AG04450 (cell line): ENCODE data around the gene GRID1. TPM values are rescaled to one million over a fixed set of nuclear protein-coding genes. Genes with fewer than 3 reads are reported as not detected.

Experiments used
- CTCF ChIA-PET: fragments of 300-600, 350-600 bp; formaldehyde crosslinking; extraction: SDS; loops from one replicate; lab custom pipeline; 2022; ENCODE audit warnings: antibody characterized with exemption, inconsistent platforms; lab: Charles Lee
- POLR2A ChIA-PET: fragments of 350-600 bp; formaldehyde crosslinking; extraction: SDS; loops from one replicate; lab custom pipeline; 2021; ENCODE audit warnings: antibody characterized with exemption, inconsistent platforms; lab: Yijun Ruan, JAX
- DNase-seq: peaks from one replicate; pipeline ENCODE4 v3.0.0-alpha.2; 2011; ENCODE audit warnings: low read depth, low spot score
- H3K27ac ChIP-seq: one replicate; pipeline ENCODE4 v1.5.1; 2012; ENCODE audit warnings: low read depth, low read length, control low read depth
- H3K27me3 ChIP-seq: one replicate; pipeline ENCODE4 v1.6.0; 2012; ENCODE audit warnings: low read length; ENCODE audit not compliant: control insufficient read depth, insufficient read depth
- H3K4me3 ChIP-seq: 2 replicates; pipeline ENCODE4 v1.5.1; 2011; ENCODE audit warnings: mild to moderate bottlenecking, low read depth, low read length, control low read depth
- H3K9me3 ChIP-seq: 2 replicates; pipeline ENCODE4 v1.5.1; 2012; ENCODE audit warnings: low read length; ENCODE audit not compliant: control insufficient read depth, insufficient read depth
- CTCF ChIP-seq: IDR thresholded peaks from 2 replicates; pipeline ENCODE4 v1.5.1; 2011; ENCODE audit warnings: low read depth, low read length, control low read depth, inconsistent platforms
- polyA plus RNA-seq: library from polyadenylated mRNA; depleted of rRNA; stranded (reverse); fragments of >200 nt; gene quantifications from 2 replicates; pipeline ENCODE4 v1.2.3, GENCODE V29; 2011

Gene GRID1
- polyA plus RNA-seq, 1 experiment: not detected

GRCh38 chr10:85638797-85639196, 727.8 kb downstream of the GRID1 start:
- no peaks in the 10 kb centered on the region for H3K27me3 ChIP-seq
- peaks cover 19% of the 10 kb centered on the region for H3K9me3 ChIP-seq
- no peak for DNase-seq
- ChIA-PET POLR2A (no interaction called here), CTCF (no interaction called here)
- H3K27ac ChIP-seq: no peak overlapping the region
- no peak overlapping the region for H3K4me3 ChIP-seq
- TF ChIP-seq CTCF: no peak

GRCh38 chr10:85635650-85636049, 730.9 kb downstream of the GRID1 start:
- H3K9me3 ChIP-seq: peaks cover 18% of the 10 kb centered on the region
- no peak for TF ChIP-seq CTCF
- no peak overlapping the region for H3K4me3 ChIP-seq
- ChIA-PET CTCF (no interaction called here), POLR2A (no interaction called here)
- no peak for DNase-seq
- H3K27ac ChIP-seq: no peak overlapping the region
- no peaks in the 10 kb centered on the region for H3K27me3 ChIP-seq

GRCh38 chr10:85624511-85624910, 742.1 kb downstream of the GRID1 start:
- DNase-seq: no peak
- ChIA-PET CTCF (no interaction called here), POLR2A (no interaction called here)
- no peak for TF ChIP-seq CTCF
- Histone ChIP-seq H3K27ac (no peak overlapping the region), H3K27me3 (no peaks in the 10 kb centered on the region), H3K4me3 (no peak overlapping the region), H3K9me3 (peaks cover 23% of the 10 kb centered on the region)

GRCh38 chr10:85623758-85624157, 742.8 kb downstream of the GRID1 start:
- ChIA-PET POLR2A (no interaction called here), CTCF (no interaction called here)
- Histone ChIP-seq H3K9me3 (peaks cover 26% of the 10 kb centered on the region), H3K27me3 (no peaks in the 10 kb centered on the region), H3K4me3 (no peak overlapping the region), H3K27ac (no peak overlapping the region)
- DNase-seq: no peak
- TF ChIP-seq CTCF: no peak

GRCh38 chr10:85623342-85623741, 743.3 kb downstream of the GRID1 start:
- POLR2A ChIA-PET: no interaction called here
- no peak overlapping the region for H3K27ac ChIP-seq
- DNase-seq: no peak
- CTCF ChIA-PET: no interaction called here
- peaks cover 22% of the 10 kb centered on the region for H3K9me3 ChIP-seq
- H3K4me3 ChIP-seq: no peak overlapping the region
- no peak for TF ChIP-seq CTCF
- no peaks in the 10 kb centered on the region for H3K27me3 ChIP-seq
